GM12801 (cell line): ENCODE results near the gene MLF1.

Experiments used
- TF ChIP-seq, protein P1 (sequence below): IDR thresholded peaks from one replicate; pipeline ENCODE4 v1.5.1; 2011; ENCODE audit warnings: control low read depth; ENCODE audit not compliant: insufficient read length; ENCODE audit errors: extremely low read depth

Gene MLF1

DNA sequence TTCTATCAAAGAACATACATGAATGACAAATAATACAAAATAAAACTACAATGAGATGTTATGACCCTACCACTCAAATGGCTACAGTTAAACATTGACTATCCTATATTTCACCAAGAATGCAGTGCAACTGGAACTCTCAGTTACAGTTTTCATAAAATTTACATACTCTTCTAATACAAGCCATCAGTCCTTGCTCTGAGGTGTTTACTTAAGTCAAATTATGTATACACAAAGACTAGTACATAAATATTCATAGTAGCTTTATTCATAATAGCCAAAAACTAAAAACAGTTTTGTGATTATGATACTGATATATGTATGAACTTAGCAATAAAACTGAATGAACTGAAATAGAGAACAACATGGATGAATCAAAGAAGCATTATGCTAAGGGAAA lies 19.2 kb downstream of the MLF1 start:
- TF ChIP-seq, protein P1, sequence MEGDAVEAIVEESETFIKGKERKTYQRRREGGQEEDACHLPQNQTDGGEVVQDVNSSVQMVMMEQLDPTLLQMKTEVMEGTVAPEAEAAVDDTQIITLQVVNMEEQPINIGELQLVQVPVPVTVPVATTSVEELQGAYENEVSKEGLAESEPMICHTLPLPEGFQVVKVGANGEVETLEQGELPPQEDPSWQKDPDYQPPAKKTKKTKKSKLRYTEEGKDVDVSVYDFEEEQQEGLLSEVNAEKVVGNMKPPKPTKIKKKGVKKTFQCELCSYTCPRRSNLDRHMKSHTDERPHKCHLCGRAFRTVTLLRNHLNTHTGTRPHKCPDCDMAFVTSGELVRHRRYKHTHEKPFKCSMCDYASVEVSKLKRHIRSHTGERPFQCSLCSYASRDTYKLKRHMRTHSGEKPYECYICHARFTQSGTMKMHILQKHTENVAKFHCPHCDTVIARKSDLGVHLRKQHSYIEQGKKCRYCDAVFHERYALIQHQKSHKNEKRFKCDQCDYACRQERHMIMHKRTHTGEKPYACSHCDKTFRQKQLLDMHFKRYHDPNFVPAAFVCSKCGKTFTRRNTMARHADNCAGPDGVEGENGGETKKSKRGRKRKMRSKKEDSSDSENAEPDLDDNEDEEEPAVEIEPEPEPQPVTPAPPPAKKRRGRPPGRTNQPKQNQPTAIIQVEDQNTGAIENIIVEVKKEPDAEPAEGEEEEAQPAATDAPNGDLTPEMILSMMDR = no peak

DNA sequence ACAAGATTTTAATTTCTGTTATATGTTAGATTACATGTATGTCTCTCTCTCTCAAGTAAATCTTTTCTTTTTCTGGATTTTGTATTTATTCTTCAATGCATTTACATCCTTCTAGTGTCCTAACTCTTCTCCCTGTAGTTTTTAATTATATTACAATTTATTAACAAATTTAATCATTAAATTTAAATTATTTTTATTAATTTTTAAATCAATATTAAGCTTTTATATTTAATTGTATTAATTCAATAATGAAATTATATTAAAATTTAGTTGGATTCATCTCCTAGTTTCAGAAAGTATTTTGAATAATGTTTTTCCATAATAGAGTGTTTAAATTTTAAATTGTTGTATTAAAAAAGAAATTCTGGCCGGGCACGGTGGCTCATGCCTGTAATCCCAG lies 29.8 kb downstream of the MLF1 start:
- TF ChIP-seq, protein P1 = no peak

DNA sequence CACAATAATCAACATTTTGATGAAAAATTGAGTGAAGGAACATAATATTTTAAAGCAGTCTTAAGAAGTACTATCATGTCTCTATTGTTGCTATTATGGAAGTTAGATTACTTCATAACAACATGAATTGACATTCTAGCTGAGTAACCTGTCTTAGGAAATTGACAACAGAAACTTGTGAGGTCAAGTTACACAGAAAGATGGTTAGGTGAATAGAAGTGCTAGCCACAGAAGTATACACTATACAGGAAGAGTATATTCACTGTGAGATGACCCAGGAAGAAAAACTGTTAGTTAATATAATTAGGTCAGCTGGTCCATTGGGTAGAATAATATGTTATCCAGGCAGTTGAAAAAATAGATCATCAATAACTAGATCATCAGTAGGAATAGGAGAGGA lies 31.2 kb downstream of the MLF1 start:
- TF ChIP-seq, protein P1 = no peak

DNA sequence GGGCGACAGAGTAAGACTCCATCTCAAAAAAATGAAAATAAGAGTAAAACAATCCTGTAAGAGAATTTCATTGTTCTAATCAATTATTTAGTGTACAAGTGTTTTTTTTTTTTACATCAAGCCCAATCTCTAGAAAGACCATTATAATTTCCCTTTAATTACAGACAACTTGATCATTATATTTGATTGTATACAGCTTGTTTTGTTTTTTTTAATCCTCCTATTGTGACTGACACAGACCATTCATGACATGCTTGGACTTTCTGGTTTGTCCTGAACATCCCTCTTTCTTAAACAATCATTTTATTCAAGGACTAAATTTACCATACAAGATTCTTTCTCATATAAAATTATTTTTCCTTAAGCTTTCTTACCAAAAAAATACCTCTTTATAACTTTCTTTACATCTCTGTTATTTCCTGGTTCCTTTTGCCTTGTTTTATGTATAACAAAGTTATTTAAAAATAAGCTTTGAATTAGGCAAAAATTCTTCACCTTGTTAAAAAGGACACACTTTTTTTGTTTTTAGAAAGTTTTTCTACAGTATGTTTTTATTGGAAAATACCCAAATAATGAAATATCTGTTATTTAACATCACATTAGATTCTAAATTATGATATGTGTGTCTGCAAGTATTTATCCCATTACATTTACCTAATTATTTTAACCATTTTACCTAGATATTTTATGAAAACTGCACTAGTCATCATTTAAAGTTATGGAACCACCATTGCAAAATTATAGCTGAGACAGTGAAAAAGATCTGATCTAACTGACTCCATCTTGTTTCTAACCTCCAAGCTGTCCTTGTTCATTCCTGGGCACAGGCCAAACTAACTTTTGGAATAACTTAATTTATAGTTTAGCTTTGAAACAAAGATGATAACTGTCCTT lies 47.2 kb downstream of the MLF1 start:
- TF ChIP-seq, protein P1 = no peak

DNA sequence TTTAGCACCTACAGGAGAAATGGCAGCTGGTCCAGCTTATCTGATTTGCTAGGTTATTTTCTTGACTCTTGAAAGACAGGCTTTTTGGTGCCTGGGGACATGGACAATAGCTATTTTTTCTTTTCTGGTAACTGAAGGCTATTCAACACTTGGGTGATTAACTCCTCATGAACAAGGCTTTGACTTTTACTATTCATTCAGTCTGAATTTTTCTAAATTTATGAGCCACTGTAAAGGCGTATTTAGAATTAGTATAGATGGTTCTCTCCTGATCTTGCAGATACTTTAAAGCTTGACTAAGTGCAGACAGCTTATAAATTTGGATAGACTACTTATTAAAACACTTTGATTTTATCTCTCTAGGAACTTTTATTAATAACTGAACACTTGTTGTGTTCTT lies 54.9 kb downstream of the MLF1 start:
- TF ChIP-seq, protein P1 = no peak

DNA sequence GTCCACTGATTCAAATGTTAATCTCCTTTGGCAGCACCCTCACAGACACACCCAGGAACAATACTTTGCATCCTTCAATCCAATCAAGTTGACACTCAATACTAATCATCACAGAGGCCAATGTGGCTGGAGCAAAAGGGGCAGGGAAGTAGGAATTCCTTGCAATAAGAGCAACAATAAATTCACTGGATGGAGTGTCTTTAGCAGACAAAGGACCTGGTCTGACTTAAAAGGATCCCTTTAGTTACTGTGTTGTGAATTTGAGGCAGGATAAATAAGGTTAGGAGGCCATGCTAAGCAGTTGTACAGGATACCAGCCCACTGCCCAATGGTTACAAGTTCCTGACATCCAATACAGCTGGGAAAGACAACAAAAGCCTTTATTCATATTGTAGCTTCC lies 61.0 kb downstream of the MLF1 start:
- TF ChIP-seq, protein P1 = no peak

DNA sequence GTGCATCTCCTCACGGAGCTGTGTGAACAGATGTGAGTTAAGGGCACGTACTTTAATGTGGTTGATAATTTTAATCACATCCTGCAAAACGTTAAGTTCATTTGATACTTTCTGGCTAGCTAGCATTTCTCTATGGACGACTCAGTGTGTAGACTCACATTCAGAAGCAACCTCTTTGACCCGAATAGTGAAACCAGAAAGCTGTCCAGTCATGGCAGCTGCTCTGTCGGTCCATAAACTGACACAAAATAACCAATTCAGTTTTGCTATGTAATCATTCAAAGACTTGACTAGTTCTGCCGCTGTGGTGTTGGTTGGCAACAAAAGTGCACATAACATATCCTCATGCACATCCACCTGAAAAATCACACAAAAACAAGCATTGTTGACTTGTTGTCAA lies 69.7 kb downstream of the MLF1 start:
- TF ChIP-seq, protein P1 = no peak
